Measurements from ENCODE around the gene TTLL1. TPM values are rescaled to one million over a fixed set of nuclear protein-coding genes. Genes with fewer than 3 reads are reported as not detected.
A peak's percentile ranks its signal among the peaks of the same experiment; 100 is the strongest.

The TTLL1 gene
- total RNA-seq, 2 experiments from 2014 or later, result 9.1 to 10.7 TPM

GRCh38 chr22:43079742-43080141, 9.4 kb downstream of the TTLL1 start:
- ATAC-seq (ENCODE audit: low read depth), result no peak
- POLR2A ChIA-PET, result no interaction called here
- Mint-ChIP-seq H3K27ac (no peak overlapping the region), H3K9me3 (no peaks in the 10 kb centered on the region), H3K27me3 (no peaks in the 10 kb centered on the region), H3K4me3 (no peak overlapping the region), H3K4me1 (no peaks in the 10 kb centered on the region), H3K36me3 (no peaks in the 10 kb centered on the region)
- no peak for DNase-seq

- POLR2A ChIA-PET, result no interaction called here
- DNase-seq (no peak), ATAC-seq (ENCODE audit: low read depth) (no peak)
- Mint-ChIP-seq H3K36me3 (no peaks in the 10 kb centered on the region), H3K4me3 (no peak overlapping the region), H3K4me1 (no peaks in the 10 kb centered on the region), H3K27ac (no peak overlapping the region), H3K9me3 (no peaks in the 10 kb centered on the region), H3K27me3 (no peaks in the 10 kb centered on the region)
Observed at GRCh38 chr22:43078522-43078921, 10.7 kb downstream of the TTLL1 start.

- no peaks in the 10 kb centered on the region for H3K9me3 Mint-ChIP-seq
- no peaks in the 10 kb centered on the region for H3K4me1 Mint-ChIP-seq
- H3K4me3 Mint-ChIP-seq, result no peak overlapping the region
- no peak for ATAC-seq (ENCODE audit: low read depth)
- no peak for DNase-seq
- POLR2A ChIA-PET, result no interaction called here
- H3K27ac Mint-ChIP-seq, result no peak overlapping the region
- no peaks in the 10 kb centered on the region for H3K27me3 Mint-ChIP-seq
- H3K36me3 Mint-ChIP-seq, result no peaks in the 10 kb centered on the region
Observed at GRCh38 chr22:43077121-43077877, 11.9 kb downstream of the TTLL1 start.

GRCh38 chr22:43066844-43067385, 22.3 kb downstream of the TTLL1 start:
- Mint-ChIP-seq H3K9me3 (no peaks in the 10 kb centered on the region), H3K4me1 (no peaks in the 10 kb centered on the region), H3K27ac (no peak overlapping the region), H3K36me3 (peaks cover 2% of the 10 kb centered on the region), H3K27me3 (no peaks in the 10 kb centered on the region), H3K4me3 (no peak overlapping the region)
- POLR2A ChIA-PET, result no interaction called here
- ATAC-seq (ENCODE audit: low read depth) (no peak), DNase-seq (no peak)

GRCh38 chr22:43066134-43066533, 23.1 kb downstream of the TTLL1 start:
- H3K4me3 Mint-ChIP-seq, result no peak overlapping the region
- H3K27me3 Mint-ChIP-seq, result no peaks in the 10 kb centered on the region
- ATAC-seq (ENCODE audit: low read depth), result no peak
- peaks cover 6% of the 10 kb centered on the region for H3K36me3 Mint-ChIP-seq
- H3K4me1 Mint-ChIP-seq, result no peaks in the 10 kb centered on the region
- no peak overlapping the region for H3K27ac Mint-ChIP-seq
- POLR2A ChIA-PET, result no interaction called here
- DNase-seq, result no peak
- H3K9me3 Mint-ChIP-seq, result no peaks in the 10 kb centered on the region

- no peak overlapping the region for H3K27ac Mint-ChIP-seq
Observed at GRCh38 chr22:43060183-43060582, 29.0 kb downstream of the TTLL1 start.

GRCh38 chr22:43057641-43058040, 31.6 kb downstream of the TTLL1 start:
- Mint-ChIP-seq H3K9me3 (no peaks in the 10 kb centered on the region), H3K4me1 (no peaks in the 10 kb centered on the region), H3K27ac (no peak overlapping the region), H3K27me3 (no peaks in the 10 kb centered on the region), H3K36me3 (peaks cover 8% of the 10 kb centered on the region), H3K4me3 (no peak overlapping the region)
- POLR2A ChIA-PET, result no interaction called here
- no peak for ATAC-seq (ENCODE audit: low read depth)
- DNase-seq, result no peak

More at GRCh38 chr22:43060183-43060582, 29.0 kb downstream of the TTLL1 start:
- POLR2A ChIA-PET, result no interaction called here
- H3K27me3 Mint-ChIP-seq, result no peaks in the 10 kb centered on the region
- H3K4me3 Mint-ChIP-seq, result no peak overlapping the region
- peaks cover 6% of the 10 kb centered on the region for H3K36me3 Mint-ChIP-seq
- no peaks in the 10 kb centered on the region for H3K9me3 Mint-ChIP-seq
- ATAC-seq (ENCODE audit: low read depth) (peak; percentile 42), DNase-seq (peak; percentile 69)
- no peaks in the 10 kb centered on the region for H3K4me1 Mint-ChIP-seq

- no peak overlapping the region for H3K27ac Mint-ChIP-seq
- no peak overlapping the region for H3K4me3 Mint-ChIP-seq
- H3K36me3 Mint-ChIP-seq, result peaks cover 2% of the 10 kb centered on the region
- DNase-seq (no peak), ATAC-seq (ENCODE audit: low read depth) (no peak)
- H3K4me1 Mint-ChIP-seq, result no peaks in the 10 kb centered on the region
- no peaks in the 10 kb centered on the region for H3K27me3 Mint-ChIP-seq
- H3K9me3 Mint-ChIP-seq, result no peaks in the 10 kb centered on the region
- POLR2A ChIA-PET, result no interaction called here
Observed at GRCh38 chr22:43053176-43053575, 36.0 kb downstream of the TTLL1 start.

- Mint-ChIP-seq H3K4me1 (no peaks in the 10 kb centered on the region), H3K4me3 (no peak overlapping the region), H3K36me3 (peaks cover 2% of the 10 kb centered on the region), H3K27me3 (no peaks in the 10 kb centered on the region), H3K9me3 (no peaks in the 10 kb centered on the region), H3K27ac (no peak overlapping the region)
- POLR2A ChIA-PET, result no interaction called here
- ATAC-seq (ENCODE audit: low read depth) (no peak), DNase-seq (no peak)
Observed at GRCh38 chr22:43050995-43051394, 38.2 kb downstream of the TTLL1 start.

GRCh38 chr22:43047605-43048004, 41.6 kb downstream of the TTLL1 start:
- ATAC-seq (ENCODE audit: low read depth), result no peak
- POLR2A ChIA-PET, result no interaction called here
- no peak overlapping the region for H3K27ac Mint-ChIP-seq
- no peaks in the 10 kb centered on the region for H3K27me3 Mint-ChIP-seq
- peaks cover 2% of the 10 kb centered on the region for H3K4me1 Mint-ChIP-seq
- H3K4me3 Mint-ChIP-seq, result no peak overlapping the region
- H3K9me3 Mint-ChIP-seq, result no peaks in the 10 kb centered on the region
- no peak for DNase-seq
- no peaks in the 10 kb centered on the region for H3K36me3 Mint-ChIP-seq

GRCh38 chr22:43044290-43044712, 44.9 kb downstream of the TTLL1 start:
- Mint-ChIP-seq H3K4me3 (no peak overlapping the region), H3K36me3 (no peaks in the 10 kb centered on the region), H3K27ac (no peak overlapping the region), H3K9me3 (no peaks in the 10 kb centered on the region), H3K27me3 (no peaks in the 10 kb centered on the region), H3K4me1 (peaks cover 2% of the 10 kb centered on the region)
- ATAC-seq (ENCODE audit: low read depth) (no peak), DNase-seq (no peak)
- POLR2A ChIA-PET, result no interaction called here

GRCh38 chr22:43042101-43042780, 47.0 kb downstream of the TTLL1 start:
- no peaks in the 10 kb centered on the region for H3K27me3 Mint-ChIP-seq
- no peaks in the 10 kb centered on the region for H3K9me3 Mint-ChIP-seq
- POLR2A ChIA-PET, result interaction anchor here (0.7 kb wide), 1 partner anchor 29 kb away, joined by 4 read pairs; no protein-coding TSS in a partner anchor
- no peak overlapping the region for H3K27ac Mint-ChIP-seq
- ATAC-seq (ENCODE audit: low read depth) (no peak), DNase-seq (no peak)
- peaks cover 2% of the 10 kb centered on the region for H3K4me1 Mint-ChIP-seq
- no peak overlapping the region for H3K4me3 Mint-ChIP-seq
- no peaks in the 10 kb centered on the region for H3K36me3 Mint-ChIP-seq

- Mint-ChIP-seq H3K36me3 (no peaks in the 10 kb centered on the region), H3K4me3 (no peak overlapping the region), H3K9me3 (no peaks in the 10 kb centered on the region), H3K27ac (no peak overlapping the region), H3K4me1 (peaks cover 2% of the 10 kb centered on the region), H3K27me3 (no peaks in the 10 kb centered on the region)
- no peak for ATAC-seq (ENCODE audit: low read depth)
- POLR2A ChIA-PET, result no interaction called here
- DNase-seq, result no peak
Observed at GRCh38 chr22:43039800-43040199, 49.4 kb downstream of the TTLL1 start.

- ATAC-seq (ENCODE audit: low read depth) (no peak), DNase-seq (no peak)
- Mint-ChIP-seq H3K27ac (no peak overlapping the region), H3K4me3 (no peak overlapping the region), H3K27me3 (no peaks in the 10 kb centered on the region), H3K36me3 (no peaks in the 10 kb centered on the region), H3K9me3 (no peaks in the 10 kb centered on the region), H3K4me1 (peaks cover 3% of the 10 kb centered on the region)
- POLR2A ChIA-PET, result no interaction called here
Observed at GRCh38 chr22:43038325-43038724, 50.9 kb downstream of the TTLL1 start.

All from activated naive CD8-positive, alpha-beta T cell treated with anti-CD3 and anti-CD28 coated beads, Interleukin-2, amount 10 ng/mL, durations not matched to agents 7 days and 5 days (primary cell).